ENCODE measurements around the gene SLC22A2.

SLC22A2 gene

DNA sequence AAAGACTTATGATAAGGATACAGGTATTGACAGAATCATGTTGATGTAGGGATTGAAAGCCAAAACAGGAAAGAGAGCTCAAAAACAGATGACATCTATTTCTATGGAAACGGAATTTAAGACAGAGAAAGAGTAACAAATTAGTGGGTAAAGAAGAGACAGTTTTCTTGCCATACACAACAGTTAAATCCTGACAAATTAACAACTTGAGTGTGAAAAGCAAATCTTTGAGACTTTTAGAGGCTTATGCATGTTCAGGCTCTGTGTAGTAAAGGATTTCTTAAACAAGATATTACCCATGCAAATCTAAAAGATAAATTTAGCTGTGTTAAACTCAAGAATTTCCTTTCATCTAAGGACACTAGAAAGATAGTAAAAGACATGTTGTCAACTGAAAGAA, 68.5 kb downstream of the SLC22A2 start:
- no peak for ATAC-seq
- peaks cover 5% of the 10 kb centered on the region for H3K36me3 Mint-ChIP-seq
- no peaks in the 10 kb centered on the region for H3K4me1 Mint-ChIP-seq
- no peak overlapping the region for H3K27ac Mint-ChIP-seq
- H3K4me3 Mint-ChIP-seq: no peak overlapping the region
- no peaks in the 10 kb centered on the region for H3K27me3 Mint-ChIP-seq
- peaks cover 26% of the 10 kb centered on the region for H3K9me3 Mint-ChIP-seq

GRCh38 chr6:160188773-160189172, 69.8 kb downstream of the SLC22A2 start:
- Mint-ChIP-seq H3K27ac (no peak overlapping the region), H3K9me3 (peaks cover 22% of the 10 kb centered on the region), H3K27me3 (no peaks in the 10 kb centered on the region), H3K4me3 (no peak overlapping the region), H3K4me1 (no peaks in the 10 kb centered on the region), H3K36me3 (peaks cover 5% of the 10 kb centered on the region)
- ATAC-seq: no peak

GRCh38 chr6:160180706-160181105, 77.9 kb downstream of the SLC22A2 start:
- Mint-ChIP-seq H3K36me3 (no peaks in the 10 kb centered on the region), H3K27ac (no peak overlapping the region), H3K9me3 (peaks cover 4% of the 10 kb centered on the region), H3K4me1 (no peaks in the 10 kb centered on the region), H3K4me3 (no peak overlapping the region), H3K27me3 (peaks cover 10% of the 10 kb centered on the region)
- ATAC-seq: no peak

GRCh38 chr6:160178271-160178670, 80.3 kb downstream of the SLC22A2 start:
- H3K4me3 Mint-ChIP-seq: no peak overlapping the region

GRCh38 chr6:160177220-160177619, 81.4 kb downstream of the SLC22A2 start:
- Mint-ChIP-seq H3K4me1 (no peaks in the 10 kb centered on the region), H3K27ac (no peak overlapping the region), H3K4me3 (no peak overlapping the region), H3K36me3 (no peaks in the 10 kb centered on the region), H3K27me3 (peaks cover 14% of the 10 kb centered on the region), H3K9me3 (no peaks in the 10 kb centered on the region)
- no peak for ATAC-seq

More at GRCh38 chr6:160178271-160178670, 80.3 kb downstream of the SLC22A2 start:
- H3K4me1 Mint-ChIP-seq: no peaks in the 10 kb centered on the region
- no peaks in the 10 kb centered on the region for H3K36me3 Mint-ChIP-seq
- H3K9me3 Mint-ChIP-seq: no peaks in the 10 kb centered on the region
- H3K27me3 Mint-ChIP-seq: peaks cover 10% of the 10 kb centered on the region
- no peak overlapping the region for H3K27ac Mint-ChIP-seq
- ATAC-seq: no peak

GRCh38 chr6:160174681-160175080, 83.9 kb downstream of the SLC22A2 start:
- H3K27me3 Mint-ChIP-seq: peaks cover 26% of the 10 kb centered on the region
- no peak overlapping the region for H3K27ac Mint-ChIP-seq

GRCh38 chr6:160173806-160174527, 84.7 kb downstream of the SLC22A2 start:
- Mint-ChIP-seq H3K9me3 (no peaks in the 10 kb centered on the region), H3K4me1 (no peaks in the 10 kb centered on the region), H3K4me3 (no peak overlapping the region), H3K27ac (no peak overlapping the region), H3K36me3 (no peaks in the 10 kb centered on the region), H3K27me3 (peaks cover 26% of the 10 kb centered on the region)
- no peak for ATAC-seq

More at GRCh38 chr6:160174681-160175080, 83.9 kb downstream of the SLC22A2 start:
- no peak overlapping the region for H3K4me3 Mint-ChIP-seq
- H3K9me3 Mint-ChIP-seq: no peaks in the 10 kb centered on the region
- no peaks in the 10 kb centered on the region for H3K4me1 Mint-ChIP-seq
- no peak for ATAC-seq
- H3K36me3 Mint-ChIP-seq: no peaks in the 10 kb centered on the region

DNA sequence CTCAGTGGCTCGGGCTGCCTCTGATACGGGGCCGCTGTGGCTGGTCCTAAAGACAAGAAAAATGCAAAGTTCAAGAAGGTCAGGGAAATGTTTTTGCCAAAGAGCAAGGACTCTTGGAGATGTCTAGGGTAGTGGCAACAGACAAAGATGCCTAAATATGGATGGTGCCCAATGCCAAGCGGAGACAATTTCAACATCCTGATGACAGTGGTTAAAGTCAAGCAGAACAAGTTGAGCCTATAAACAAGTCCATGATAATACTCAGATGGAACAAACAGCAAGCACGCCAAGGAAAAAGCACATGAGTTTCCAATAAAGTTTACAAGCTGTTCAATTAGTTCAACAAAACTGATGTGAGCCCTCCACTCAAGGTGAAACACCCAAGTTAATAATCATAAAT, 85.9 kb downstream of the SLC22A2 start:
- H3K9me3 Mint-ChIP-seq: no peaks in the 10 kb centered on the region
- no peaks in the 10 kb centered on the region for H3K4me1 Mint-ChIP-seq
- H3K27ac Mint-ChIP-seq: no peak overlapping the region
- no peaks in the 10 kb centered on the region for H3K36me3 Mint-ChIP-seq
- H3K27me3 Mint-ChIP-seq: peaks cover 26% of the 10 kb centered on the region
- no peak overlapping the region for H3K4me3 Mint-ChIP-seq
- no peak for ATAC-seq

- H3K4me1 Mint-ChIP-seq: no peaks in the 10 kb centered on the region
- no peak for ATAC-seq
- no peak overlapping the region for H3K27ac Mint-ChIP-seq
Measured at GRCh38 chr6:160170018-160170680, 88.5 kb downstream of the SLC22A2 start.

DNA sequence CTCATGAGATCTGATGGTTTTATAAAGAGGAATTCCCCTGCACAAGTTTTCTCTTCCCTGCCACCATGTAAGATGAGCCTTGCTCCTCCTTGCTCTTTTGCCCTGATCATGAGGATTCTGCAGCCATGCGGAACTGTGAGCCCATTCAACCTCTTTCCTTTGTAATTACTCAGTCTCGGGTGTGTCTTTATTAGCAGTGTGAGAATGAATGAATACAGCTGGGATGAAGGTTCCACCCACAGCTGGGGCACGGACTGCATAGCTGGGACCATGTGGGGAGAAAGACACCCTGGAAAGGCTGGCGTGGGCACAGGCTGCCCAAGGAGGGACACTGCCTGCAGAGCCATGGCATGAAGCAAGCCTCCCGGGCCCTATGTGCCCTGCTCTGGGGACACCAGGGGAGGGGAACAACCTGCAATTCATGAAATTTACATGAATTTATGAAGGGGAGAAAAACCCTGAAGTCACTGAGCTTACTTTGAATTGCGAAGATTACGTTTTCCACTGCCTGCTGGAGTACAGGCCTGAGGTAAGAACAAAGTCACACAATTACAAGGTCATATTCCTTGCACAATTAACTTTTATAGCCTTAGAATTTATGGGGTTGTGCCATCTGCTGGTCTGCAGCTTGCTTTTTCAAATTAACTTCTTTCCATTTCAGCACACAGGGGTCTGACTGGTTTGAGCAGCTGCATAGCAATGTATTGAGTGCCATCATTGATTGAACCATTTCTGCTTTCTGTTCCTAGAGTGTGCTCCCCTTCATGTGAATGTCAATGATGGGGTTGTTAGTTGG, 90.8 kb downstream of the SLC22A2 start:
- Mint-ChIP-seq H3K27me3 (peaks cover 31% of the 10 kb centered on the region), H3K4me1 (no peaks in the 10 kb centered on the region), H3K9me3 (peaks cover 2% of the 10 kb centered on the region), H3K27ac (no peak overlapping the region), H3K4me3 (no peak overlapping the region), H3K36me3 (no peaks in the 10 kb centered on the region)
- no peak for ATAC-seq

More at GRCh38 chr6:160170018-160170680, 88.5 kb downstream of the SLC22A2 start:
- peaks cover 2% of the 10 kb centered on the region for H3K9me3 Mint-ChIP-seq
- no peaks in the 10 kb centered on the region for H3K36me3 Mint-ChIP-seq
- H3K27me3 Mint-ChIP-seq: peaks cover 30% of the 10 kb centered on the region
- no peak overlapping the region for H3K4me3 Mint-ChIP-seq
